ENCODE results near the gene FAM234A.

GRCh38 chr16:261031-261691 is 26.5 kb downstream of the FAM234A start:
- TF ChIP-seq FOXM1 (IDR thresholded peaks at IDR 0.05; ENCODE audit: borderline replicate concordance) (no peak), L3MBTL2 (conservative IDR thresholded peaks at IDR 0.05) (no peak), LEF1 (IDR thresholded peaks at IDR 0.05; ENCODE audit: borderline replicate concordance) (no peak), SP1 (IDR thresholded peaks at IDR 0.05) (no peak), TARDBP (IDR thresholded peaks at IDR 0.05) (no peak), PKNOX1 (IDR thresholded peaks at IDR 0.05) (no peak), FOXA1 (IDR thresholded peaks at IDR 0.05) (no peak), ZNF384 (IDR thresholded peaks at IDR 0.05) (no peak)
